K562 treated with DMSO at 1 percent for 12 hours (cell line): ENCODE data around the gene PKNOX2. TPM values are rescaled to one million over a fixed set of nuclear protein-coding genes. Genes with fewer than 3 reads are reported as not detected.

Source experiments
- total RNA-seq: library from RNA; unstranded; fragments of 300-600 nt; gene quantifications from 2 replicates; pipeline ENCODE4 v1.2.3, GENCODE V29; 2022; ENCODE audit not compliant: insufficient read depth

The PKNOX2 gene
- total RNA-seq = not detected in 2 replicates

GRCh38 chr11:125164422-125165110 is at the start of gene PKNOX2:
Gene PKNOX2 (plus strand): TSS chr11:125164751. CDS start chr11:125351306, 186,555 bp downstream.

Other genes with a start within 250 kb of the PKNOX2 start
- gene HEPN1, start 245.5 kb upstream of the PKNOX2 start, total RNA-seq = not detected in 2 replicates
- not detected in 2 replicates for gene HEPACAM, start 228.7 kb upstream of the PKNOX2 start, total RNA-seq
- 0.65 and 4.8 TPM in 2 replicates for gene CCDC15, start 210.5 kb upstream of the PKNOX2 start, total RNA-seq
- 0.77 and 1.9 TPM in 2 replicates for gene SLC37A2, start 101.4 kb upstream of the PKNOX2 start, total RNA-seq
- gene TMEM218, start 53.1 kb upstream of the PKNOX2 start, total RNA-seq = 15.2 and 16.9 TPM in 2 replicates